IMR-90 (cell line): ENCODE results near the gene LGALS1.

Experiments
- BHLHE40 ChIP-seq: fragments of 150-350 bp; IDR thresholded peaks from 2 replicates; pipeline ENCODE4 v1.6.1; 2016; ENCODE audit warnings: mild to moderate bottlenecking, low read depth, low read length
- CEBPB ChIP-seq: IDR thresholded peaks from 2 replicates; pipeline ENCODE4 v1.6.1; 2012; ENCODE audit warnings: low read depth, low read length, improper control_type of control experiment
- CHD1 ChIP-seq: IDR thresholded peaks from 2 replicates; pipeline ENCODE4 v1.6.1; 2012; ENCODE audit warnings: low read depth, low read length, improper control_type of control experiment
- CTCF ChIP-seq: conservative IDR thresholded peaks from 2 replicates; pipeline ENCODE4 v1.5.1; 2012; ENCODE audit warnings: mild to moderate bottlenecking, low read depth, low read length, improper control_type of control experiment
- FOS ChIP-seq: fragments of 150-350 bp; IDR thresholded peaks from 2 replicates; pipeline ENCODE4 v1.6.1; 2016; ENCODE audit warnings: low read depth, low read length
- MAFK ChIP-seq: IDR thresholded peaks from 2 replicates; pipeline ENCODE4 v1.6.1; 2012; ENCODE audit warnings: low read depth, low read length, improper control_type of control experiment
- MXI1 ChIP-seq: IDR thresholded peaks from 2 replicates; pipeline ENCODE4 v1.6.1; 2012; ENCODE audit warnings: low read depth, mild to moderate bottlenecking, low read length, moderate library complexity, borderline replicate concordance
- NFE2L2 ChIP-seq: fragments of 150-350 bp; IDR thresholded peaks from 2 replicates; pipeline ENCODE4 v1.6.1; 2016; ENCODE audit warnings: low read depth, mild to moderate bottlenecking, low read length
- POLR2A ChIP-seq: IDR thresholded peaks from 2 replicates; pipeline ENCODE4 v1.6.1; 2012; ENCODE audit warnings: mild to moderate bottlenecking, low read depth, low read length
- RAD21 ChIP-seq: IDR thresholded peaks from 2 replicates; pipeline ENCODE4 v1.6.1; 2012; ENCODE audit warnings: low read length, improper control_type of control experiment
- RCOR1 ChIP-seq: IDR thresholded peaks from 2 replicates; pipeline ENCODE4 v1.6.1; 2012; ENCODE audit warnings: mild to moderate bottlenecking, low read length, improper control_type of control experiment; ENCODE audit not compliant: insufficient replicate concordance
- RFX5 ChIP-seq: IDR thresholded peaks from 2 replicates; pipeline ENCODE4 v1.8.0; 2012; ENCODE audit warnings: low read depth, mild to moderate bottlenecking, low read length, moderate library complexity
- TF ChIP-seq, protein P1 (sequence below): fragments of 150-350 bp; IDR thresholded peaks from 2 replicates; pipeline ENCODE4 v1.6.1; 2017; ENCODE audit warnings: mild to moderate bottlenecking, antibody characterized with exemption, low read length, low read depth

DNA sequence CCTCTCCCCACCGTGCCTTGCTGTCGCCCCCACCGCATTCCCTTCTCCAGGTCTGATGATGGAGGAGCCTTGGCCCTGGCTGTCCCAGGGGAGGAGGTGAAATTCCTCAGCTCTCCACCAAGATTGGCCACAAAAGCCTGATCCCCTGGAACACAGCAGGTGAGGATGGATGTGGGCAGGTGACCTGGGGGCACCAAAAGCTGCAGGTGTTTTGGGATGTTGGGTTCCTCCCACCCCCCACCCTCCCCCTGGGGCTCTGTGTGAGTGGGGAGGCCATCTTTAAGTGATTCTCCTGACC is 22.1 kb downstream of the LGALS1 start:
- TF ChIP-seq FOS (no peak), CTCF (no peak), POLR2A (no peak), NFE2L2 (no peak), MAFK (no peak), MXI1 (no peak), BHLHE40 (no peak), RAD21 (no peak), RCOR1 (no peak), RFX5 (no peak), CEBPB (no peak), CHD1 (no peak)
- TF ChIP-seq, protein P1, sequence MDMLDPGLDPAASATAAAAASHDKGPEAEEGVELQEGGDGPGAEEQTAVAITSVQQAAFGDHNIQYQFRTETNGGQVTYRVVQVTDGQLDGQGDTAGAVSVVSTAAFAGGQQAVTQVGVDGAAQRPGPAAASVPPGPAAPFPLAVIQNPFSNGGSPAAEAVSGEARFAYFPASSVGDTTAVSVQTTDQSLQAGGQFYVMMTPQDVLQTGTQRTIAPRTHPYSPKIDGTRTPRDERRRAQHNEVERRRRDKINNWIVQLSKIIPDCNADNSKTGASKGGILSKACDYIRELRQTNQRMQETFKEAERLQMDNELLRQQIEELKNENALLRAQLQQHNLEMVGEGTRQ, result no peak
